ENCODE data around the gene ITGA2.

ITGA2 gene

DNA sequence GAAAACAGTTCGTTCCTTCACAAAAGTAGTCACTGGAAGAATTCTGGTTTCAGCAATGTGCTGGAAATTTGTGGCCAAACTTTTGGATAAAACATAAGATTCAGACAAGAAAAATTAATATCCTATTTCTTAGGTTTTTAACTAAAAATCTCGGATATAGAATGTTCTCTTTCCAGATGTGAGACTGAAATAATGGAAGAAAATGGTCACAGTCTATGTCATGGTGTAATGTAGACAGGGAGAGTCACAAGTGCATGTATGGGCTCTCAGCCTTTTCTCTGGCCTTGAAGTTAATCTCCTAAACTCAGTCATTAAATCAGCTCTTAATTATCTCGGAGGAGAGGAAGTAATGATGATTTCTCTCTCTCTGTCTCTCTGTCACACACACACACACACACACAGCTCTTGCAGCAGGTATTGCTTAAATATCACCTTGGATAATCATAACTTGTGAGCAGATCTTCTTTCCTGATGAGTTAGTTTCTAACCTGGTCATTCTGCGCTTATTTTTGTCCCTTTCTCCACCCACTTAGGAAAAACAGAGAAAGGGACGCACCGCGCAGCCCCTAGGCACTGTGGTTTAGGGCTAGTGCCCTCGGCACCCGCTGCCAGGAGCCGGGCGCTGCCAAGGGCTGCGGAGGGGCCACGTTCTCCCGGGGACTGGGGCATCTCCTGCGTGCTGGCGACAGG lies 672 bp upstream of the ITGA2 start:
- DNase-seq (ENCODE audit: low read depth in 3 of 3, low spot score in 1 of 3), result no peak

DNA sequence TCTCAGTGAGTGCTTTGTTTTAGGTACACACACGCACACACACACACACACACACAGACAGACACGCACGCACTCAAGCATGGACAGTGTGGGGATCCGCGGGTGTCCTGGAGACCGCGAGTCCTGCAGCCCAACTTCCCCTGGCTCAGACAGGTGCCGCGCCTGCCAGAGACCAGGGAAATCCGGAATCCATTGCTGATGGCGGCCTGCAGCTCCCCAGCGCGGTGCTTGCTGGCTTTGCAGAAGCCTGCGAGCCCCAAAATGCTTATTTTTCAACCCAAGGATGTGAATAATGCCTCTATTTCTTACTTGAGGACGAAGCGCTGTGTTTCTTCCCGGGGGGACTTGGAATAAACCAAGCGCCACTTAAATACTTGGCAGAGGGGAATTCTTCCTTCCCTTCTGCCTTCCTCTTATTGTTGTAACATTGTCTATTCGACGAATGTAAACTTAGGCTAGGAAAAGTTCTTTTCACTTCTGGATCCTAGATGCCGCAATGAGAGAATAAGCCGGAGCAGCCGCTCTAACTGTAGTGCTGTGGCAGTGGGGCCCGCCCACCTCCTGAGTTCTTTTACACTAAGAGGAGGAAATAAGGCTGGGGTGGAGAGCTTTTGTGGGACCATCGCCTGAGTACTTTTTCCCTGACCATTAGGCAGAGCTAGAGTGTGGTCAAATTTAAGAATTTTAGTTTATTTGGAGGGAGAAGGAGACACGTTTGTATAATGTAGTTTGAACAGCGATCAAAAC lies 802 bp downstream of the ITGA2 start:
- DNase-seq (ENCODE audit: low read depth in 3 of 3, low spot score in 1 of 3), result peak in 1 of 3 donors; percentile 10

DNA sequence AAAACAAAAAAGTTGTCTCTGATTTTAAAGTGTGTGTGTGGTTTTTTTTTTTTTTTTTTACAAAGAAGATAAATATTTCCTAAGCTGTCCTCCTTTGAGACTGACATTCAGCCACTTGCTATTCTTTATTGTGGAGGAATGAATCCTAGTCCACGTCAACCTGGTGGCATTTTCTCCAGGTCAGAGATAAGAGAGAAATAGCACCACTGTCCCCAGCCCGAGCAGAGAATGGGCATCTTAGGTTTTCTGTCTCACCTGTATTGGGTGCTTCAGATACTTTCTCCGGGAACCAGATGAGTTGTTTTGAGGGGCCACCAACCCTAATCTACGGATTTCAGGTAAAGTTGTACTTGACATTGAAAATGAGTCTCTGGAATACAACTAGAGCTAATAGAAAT lies 1.4 kb downstream of the ITGA2 start:
- DNase-seq (ENCODE audit: low read depth in 3 of 3, low spot score in 1 of 3), result no peak

DNA sequence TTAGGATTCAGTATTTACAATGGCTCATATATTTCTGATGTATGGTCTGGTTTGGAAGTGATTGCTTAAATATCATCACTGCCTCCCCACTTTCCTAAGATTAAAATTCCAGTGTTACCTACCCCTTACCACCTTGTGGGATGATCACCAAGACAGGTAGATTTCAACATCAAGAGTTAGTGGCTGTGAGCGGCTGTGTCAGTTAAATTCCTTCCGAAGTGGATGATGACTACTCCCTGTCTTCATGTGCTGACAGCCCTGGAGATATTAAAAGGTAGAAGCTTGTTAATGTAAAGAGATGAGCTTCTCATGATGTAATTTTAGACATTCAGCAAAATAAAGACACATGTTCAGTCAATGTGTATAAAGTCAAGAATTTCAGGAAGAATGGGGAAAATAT lies 4.2 kb downstream of the ITGA2 start:
- no peak for DNase-seq (ENCODE audit: low read depth in 3 of 3, low spot score in 1 of 3)

DNA sequence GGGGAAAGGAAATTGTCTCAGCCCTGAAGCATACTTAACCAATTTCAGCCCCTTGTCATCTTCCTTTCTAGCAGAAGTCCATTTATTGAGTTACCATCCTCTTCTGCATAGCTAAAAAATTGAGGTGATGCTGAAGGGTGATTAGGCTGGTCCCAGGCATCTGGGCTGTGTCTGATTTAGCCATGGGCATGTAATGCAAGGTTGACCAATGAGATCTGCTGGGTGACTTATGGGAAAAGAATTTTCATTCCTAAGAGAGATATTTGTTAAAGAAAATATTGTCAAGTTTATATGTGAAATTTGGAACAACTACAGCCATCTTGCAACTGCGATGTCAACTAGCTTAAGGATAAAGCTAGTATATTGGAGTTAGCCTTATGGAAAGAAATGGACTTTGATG lies 5.1 kb downstream of the ITGA2 start:
- DNase-seq (ENCODE audit: low read depth in 3 of 3, low spot score in 1 of 3), result no peak

DNA sequence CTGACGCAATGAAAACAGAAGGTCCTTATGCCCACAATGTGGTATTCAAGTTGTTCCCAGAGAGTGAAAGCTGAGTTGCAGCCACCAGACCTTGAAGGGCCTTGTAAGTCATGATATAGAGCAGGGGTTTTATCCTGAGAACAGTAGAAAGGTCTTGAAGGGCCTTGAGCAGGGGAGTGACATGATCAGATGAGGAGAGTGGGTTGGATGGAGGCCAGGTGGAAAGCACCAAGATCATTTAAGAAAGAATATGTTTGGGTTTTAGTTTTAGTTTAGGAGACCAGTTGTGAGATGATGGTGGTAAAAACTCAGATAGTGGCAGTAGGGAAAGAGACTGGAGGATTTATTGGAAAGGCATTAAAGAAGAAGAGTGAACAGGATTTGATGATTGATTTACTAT lies 5.9 kb downstream of the ITGA2 start:
- DNase-seq (ENCODE audit: low read depth in 3 of 3, low spot score in 1 of 3), result no peak

DNA sequence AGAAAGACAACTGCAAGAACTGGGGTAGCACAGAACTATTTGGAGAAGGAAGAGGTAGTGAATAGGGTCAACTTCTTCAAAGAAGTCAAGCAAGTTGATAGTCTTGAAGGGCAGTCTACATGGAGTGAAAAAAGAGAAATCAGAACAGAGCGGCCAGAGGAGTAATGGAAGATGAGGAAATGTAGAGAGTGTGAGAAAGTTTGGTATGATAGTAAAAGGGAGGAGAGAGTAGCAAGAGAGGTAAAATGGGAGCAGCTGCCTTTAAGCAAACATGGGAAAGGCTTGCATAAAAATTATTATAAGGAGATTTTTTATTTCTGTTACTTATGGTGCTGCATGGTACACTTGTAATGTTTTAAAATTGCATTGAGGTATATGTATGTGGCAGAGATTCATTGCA lies 6.8 kb downstream of the ITGA2 start:
- no peak for DNase-seq (ENCODE audit: low read depth in 3 of 3, low spot score in 1 of 3)

DNA sequence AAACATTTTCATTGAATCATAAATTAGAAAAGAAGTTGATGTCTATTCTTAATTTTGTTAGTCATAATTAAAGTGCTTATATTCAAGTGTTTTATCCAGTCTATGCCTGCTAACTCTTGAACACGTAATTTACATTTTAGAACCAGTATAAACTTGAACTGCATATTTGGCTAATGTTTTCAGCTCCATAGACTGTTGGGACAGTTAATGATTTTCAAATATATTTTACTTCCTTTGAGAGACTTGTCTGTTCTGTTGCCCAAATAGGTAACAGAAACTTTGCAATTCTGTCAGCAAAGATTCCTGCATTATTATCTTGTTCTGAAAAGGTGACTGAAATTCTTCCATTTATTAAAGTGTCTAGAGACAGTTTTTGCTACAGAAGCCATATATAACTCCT lies 7.8 kb downstream of the ITGA2 start:
- DNase-seq (ENCODE audit: low read depth in 3 of 3, low spot score in 1 of 3), result no peak

DNA sequence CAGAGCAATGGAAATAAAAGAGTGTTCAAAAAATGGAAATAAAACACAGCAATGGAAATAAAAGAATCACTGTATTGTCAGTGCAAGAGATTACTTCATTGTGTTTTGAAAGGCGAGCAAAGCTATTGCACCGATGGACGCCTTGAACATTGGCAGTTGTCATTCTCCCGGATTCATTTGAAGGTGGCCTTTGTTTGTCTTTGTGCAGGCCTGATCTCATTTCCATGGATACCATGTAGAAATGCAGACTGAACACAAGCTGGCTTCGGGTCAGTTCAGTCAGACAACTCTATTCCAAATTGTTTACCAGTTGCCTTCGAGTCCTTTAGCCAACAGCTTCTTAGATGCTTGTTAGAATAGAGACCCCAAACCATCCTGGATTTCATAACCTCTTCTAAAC lies 8.3 kb downstream of the ITGA2 start:
- DNase-seq (ENCODE audit: low read depth in 3 of 3, low spot score in 1 of 3), result no peak

DNA sequence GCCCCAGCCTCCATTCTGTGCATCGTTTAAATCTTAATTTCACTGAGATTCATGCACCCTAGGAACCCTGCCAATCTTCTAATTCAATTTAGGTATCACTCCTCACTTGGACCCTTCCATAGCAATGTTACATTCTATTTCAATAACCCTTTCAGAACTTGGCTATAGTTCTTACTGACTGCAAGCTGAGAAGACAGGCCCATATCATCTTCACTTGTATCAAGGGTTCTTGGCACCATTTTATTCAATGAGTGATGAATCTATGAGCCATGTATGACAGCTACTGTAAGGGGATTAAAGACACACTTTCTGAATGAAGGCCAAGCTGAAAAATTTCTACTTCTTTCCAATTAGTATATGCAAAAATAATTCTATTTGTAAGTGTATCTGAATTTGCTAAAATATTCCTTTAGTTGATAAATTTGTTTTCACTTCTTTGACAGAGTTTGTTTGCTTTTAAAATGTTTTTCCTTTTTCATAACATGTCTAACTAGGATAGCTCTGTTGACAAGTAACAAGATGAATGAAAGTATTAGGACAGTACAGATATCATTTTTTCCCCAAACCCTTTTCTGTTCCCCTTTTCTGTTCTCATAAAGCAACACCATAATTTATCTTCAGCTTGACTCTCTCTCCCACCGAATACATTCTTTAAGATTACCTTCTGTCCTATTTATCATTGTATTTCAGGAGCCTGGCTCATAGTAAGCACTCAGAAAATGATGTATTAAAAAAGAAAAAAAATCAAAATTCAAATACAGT lies 9.6 kb downstream of the ITGA2 start:
- DNase-seq (ENCODE audit: low read depth in 3 of 3, low spot score in 1 of 3), result no peak

DNA sequence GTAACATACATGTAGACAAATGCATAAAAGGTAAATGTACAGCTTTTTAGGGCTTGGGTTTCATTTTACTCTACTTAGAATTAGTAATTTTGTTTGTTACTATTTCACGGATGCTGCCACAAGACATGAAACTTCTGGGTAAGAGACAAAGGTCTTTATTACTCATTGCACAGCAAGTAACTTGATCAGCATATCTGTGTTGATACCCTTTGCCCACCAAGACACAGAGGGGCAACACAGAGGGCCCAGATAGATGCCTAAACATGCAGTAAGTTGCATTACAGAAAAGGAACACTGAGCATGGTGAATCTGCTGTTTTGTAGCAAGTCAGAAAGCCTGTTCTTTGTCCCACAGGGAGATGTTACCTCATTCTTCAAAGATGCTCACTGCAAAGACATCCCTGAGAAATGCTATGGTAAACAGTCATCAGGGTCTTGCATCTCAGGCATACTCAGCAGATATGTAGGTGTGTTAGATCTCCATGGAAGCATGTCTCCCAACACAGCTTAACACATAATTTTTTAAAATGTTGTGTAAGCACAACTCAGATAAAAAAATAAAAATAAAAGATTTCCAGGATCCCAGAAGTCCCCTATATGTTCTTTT lies 10.3 kb downstream of the ITGA2 start:
- no peak for DNase-seq (ENCODE audit: low read depth in 3 of 3, low spot score in 1 of 3)

DNA sequence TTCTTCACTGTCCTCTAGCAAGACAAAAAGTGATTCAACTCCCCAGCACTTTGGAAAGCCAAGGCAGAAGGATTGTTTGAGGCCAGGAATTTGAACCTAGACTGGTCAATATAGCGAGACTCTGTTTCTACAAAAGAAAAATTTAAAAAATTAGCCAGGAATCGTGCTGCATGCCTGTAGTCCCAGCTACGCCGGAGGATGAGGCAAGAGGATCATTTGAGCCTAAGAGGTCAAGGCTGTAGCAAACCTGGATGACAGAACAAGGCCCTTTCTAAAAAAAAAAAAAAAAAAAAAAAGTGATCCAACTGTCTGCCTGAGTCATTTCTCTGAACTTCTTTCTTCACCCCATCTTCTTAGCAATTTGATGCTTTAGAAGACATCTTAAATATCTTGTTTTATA lies 12.4 kb downstream of the ITGA2 start:
- DNase-seq (ENCODE audit: low read depth in 3 of 3, low spot score in 1 of 3), result no peak

DNA sequence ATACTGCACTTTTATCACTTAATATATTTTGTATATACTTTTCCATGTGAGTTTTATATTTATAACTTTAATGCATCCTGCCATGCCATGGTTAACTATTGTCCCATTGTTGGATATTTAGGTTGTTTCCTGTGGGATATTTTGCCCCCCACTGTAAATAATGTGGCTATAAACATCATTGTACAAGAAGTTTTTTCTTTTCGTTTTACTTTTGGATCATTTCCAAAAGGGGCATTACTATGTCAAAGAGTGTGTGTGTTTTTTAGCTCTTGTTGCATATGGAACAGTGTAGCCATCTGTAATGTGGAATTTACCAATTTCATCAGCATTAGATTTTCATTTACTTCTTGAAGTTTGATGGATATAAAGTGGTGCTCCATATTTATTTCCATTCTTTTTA lies 13.3 kb downstream of the ITGA2 start:
- DNase-seq (ENCODE audit: low read depth in 3 of 3, low spot score in 1 of 3), result no peak

DNA sequence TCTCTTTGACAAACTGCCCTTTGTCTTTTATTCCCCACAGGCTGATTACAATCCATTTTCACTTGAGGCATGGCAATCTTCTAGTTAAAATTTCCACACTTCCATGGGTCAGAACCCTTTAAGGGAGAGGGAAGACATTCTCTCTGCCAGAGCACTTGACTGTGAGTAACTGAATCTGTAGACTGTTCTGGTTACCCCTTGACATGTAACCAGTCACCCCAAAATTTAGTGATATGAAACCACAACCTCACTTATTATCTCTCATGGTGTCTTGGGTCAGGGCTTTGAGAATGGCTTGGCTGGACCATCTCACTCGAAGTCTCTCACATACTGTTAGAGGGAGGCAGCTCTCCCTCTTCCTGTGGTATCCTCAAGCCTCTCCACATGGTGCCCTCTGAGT lies 14.0 kb downstream of the ITGA2 start:
- no peak for DNase-seq (ENCODE audit: low read depth in 3 of 3, low spot score in 1 of 3)

DNA sequence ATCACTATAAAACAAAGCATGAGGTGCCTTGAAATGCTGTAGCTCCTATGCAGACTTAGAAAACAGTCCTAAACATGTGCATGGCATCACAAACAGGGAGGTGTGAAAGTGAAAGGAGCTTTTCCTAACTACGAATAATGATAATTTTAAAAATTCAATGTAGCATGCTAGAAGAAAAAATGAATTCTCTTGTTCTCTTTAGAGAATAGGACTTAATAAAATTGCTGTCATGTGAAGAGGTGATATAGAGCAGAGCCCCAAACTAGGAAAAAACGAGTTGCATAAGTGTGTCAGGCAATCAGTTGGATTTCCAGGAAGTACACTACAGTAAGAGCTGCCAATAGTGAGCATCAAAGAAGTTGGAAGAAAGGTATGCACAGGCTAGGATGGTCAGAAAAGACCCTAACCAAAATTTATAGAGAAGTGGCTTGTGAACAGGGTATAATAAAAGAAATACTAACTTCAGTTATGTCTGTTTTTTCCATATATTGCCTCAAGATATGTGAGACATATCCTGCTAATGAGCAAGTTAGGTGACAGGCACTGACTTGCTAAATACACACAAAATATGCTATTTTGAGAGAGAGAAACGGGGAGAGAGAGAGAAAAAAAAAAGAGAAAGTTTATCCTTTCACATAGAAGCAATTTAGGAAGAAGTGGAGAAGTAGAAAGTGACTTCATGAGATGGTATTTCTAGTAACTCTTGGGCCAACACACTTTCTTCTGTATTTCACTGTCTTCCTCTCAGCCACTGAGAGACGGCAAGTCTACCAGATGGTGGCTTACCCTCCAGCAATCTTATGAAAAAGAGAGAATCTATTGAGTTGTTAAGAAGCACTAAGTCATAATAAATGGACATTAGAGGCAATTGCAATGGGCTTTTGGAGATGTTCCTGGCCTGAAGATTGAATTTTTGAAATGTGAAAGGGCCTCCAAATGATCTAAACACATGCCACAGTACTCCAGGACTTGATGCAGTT lies 18.0 kb downstream of the ITGA2 start:
- no peak for DNase-seq (ENCODE audit: low read depth in 3 of 3, low spot score in 1 of 3)

DNA sequence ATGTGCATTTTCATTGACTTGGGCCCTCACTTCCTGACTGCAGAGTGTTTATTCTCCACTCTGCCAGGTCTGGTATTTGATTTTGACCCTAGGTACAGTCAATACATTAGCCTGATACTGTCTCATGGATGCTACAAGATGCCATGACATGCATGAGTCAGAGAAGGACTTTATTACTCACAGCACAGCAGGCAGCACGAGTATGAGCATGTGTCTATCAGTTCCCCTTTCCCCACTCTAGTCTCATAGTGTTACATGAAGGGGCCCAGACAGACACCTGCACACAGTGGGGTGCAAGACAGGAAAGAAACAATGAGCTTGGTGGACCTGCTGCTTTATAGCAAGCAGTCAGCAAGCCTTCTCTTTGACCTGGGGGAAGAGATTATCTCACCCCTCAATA lies 19.6 kb downstream of the ITGA2 start:
- no peak for DNase-seq (ENCODE audit: low read depth in 3 of 3, low spot score in 1 of 3)

DNA sequence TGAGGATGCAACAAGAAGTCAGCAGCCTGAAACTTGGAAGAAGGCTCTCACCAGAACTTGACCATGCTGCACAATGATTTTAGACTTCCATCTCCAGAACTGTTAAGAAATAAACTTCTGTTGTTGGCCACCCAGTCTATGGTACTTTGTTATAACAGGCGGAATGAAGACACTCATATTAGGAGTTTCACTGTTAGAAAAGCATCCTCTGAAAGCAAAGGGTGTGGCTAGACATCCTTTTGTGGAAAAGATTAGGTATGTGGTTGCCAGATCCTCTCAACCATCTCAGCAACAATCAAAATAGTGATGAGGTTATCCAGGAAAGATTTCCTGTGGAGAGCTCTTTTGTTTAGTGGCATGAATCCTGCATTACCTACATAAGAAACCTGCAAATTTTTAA lies 20.7 kb downstream of the ITGA2 start:
- DNase-seq (ENCODE audit: low read depth in 3 of 3, low spot score in 1 of 3), result no peak

DNA sequence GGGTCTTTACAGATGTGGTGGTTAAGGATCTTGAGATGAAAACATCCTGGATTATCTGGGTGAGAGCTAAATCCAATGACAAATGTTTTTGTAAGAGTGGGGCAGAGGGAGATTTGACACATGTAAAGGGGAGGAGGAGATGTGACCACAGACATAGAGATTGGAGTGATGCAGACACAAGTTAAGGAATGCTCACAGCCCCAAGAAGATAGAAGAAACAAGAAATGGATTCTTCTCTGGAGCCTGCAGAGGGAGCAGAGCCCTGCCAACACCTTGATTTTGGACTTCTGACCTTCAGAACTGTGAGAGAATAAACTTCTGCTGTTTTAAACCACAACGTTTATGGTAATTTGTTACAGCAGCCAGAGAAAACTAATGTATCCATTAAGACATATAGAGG lies 21.7 kb downstream of the ITGA2 start:
- no peak for DNase-seq (ENCODE audit: low read depth in 3 of 3, low spot score in 1 of 3)

DNA sequence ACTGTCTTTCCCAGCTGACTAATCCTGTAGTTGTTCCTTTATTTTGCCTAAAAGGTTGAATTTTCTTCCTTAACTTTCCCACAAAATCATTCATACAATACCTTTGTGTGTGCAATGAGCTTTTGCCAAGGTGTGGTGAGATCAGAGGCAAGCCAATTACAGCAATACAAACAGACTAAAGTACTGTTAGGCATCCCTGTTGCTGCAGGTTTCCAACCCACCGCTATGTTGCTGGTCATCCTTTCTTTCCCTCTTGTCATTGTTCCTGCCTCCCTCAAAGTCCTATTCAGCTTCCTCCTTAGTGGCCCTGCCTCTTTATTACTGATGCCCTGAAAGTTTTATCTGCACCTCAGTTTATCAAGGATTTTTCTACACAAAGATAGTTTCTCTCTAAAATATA lies 22.1 kb downstream of the ITGA2 start:
- DNase-seq (ENCODE audit: low read depth in 3 of 3, low spot score in 1 of 3), result no peak

DNA sequence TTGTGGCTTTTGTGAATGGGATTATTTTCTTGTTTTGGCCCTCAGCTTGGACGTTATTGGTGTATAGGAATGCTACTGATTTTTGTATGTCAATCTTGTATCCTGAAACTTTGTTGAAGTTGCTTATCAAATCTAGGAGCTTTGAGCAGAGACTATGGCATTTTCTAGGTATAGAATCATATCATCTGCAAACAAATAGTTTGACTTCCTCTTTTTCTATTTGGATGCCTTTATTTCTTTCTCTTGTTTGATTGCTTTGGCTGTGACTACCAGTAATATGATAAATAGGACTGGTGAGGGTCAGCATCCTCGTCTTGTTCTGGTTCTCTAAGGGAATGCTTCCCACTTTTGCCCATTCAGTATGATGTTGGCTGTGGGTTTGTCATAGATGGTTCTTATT lies 24.7 kb downstream of the ITGA2 start:
- DNase-seq (ENCODE audit: low read depth in 3 of 3, low spot score in 1 of 3), result no peak

DNA sequence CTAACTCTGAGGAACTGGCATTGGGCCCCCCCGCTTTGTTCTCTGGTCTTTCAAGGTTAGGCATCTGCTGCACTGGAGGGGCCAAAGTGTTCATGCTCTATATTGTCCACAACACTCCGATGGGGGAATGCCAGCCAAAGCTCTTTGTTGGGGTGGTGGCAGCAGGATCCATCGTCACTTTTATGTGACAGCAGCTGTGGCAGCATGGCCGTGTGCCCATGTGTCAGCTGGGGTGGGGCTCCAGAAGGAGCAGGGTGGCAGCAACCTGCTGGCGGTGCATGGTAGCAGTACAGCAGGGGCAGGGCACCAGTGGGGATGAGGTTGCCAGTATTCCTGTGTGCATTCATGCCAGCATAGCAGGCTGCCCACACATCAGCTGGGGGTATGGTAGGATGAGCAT lies 28.2 kb downstream of the ITGA2 start:
- DNase-seq (ENCODE audit: low read depth in 3 of 3, low spot score in 1 of 3), result no peak
